Transverse colon (tissue), 4 donors: ENCODE results near the gene RAMP1. TPM values are rescaled to one million over a fixed set of nuclear protein-coding genes. Genes with fewer than 3 reads are reported as not detected.
A peak's percentile ranks its signal among the peaks of the same experiment; 100 is the strongest.

Experiments used
- DNase-seq: peaks from one replicate; pipeline ENCODE4 v3.0.0-alpha.2; 2019
- H3K27ac ChIP-seq, 4 donors: fragments of 200-600 bp; sonication (generic); 2 replicates each; pipeline ENCODE4 v1.5.1; 2016 to 2018; ENCODE audit warnings: inconsistent platforms in 4 of 4
- H3K27me3 ChIP-seq: fragments of 200-600 bp; sonication (generic); 2 replicates; pipeline ENCODE4 v1.5.1; 2017; ENCODE audit warnings: inconsistent platforms
- H3K36me3 ChIP-seq, 4 donors: fragments of 200-600 bp; sonication (generic); 2 replicates each; pipeline ENCODE4 v1.5.1; 2017 to 2019; ENCODE audit warnings: inconsistent platforms in 4 of 4
- H3K4me1 ChIP-seq, 4 donors: fragments of 200-600 bp; sonication (generic); 2 replicates each; pipeline ENCODE4 v1.5.1; 2017 to 2020; ENCODE audit warnings: inconsistent platforms in 4 of 4
- H3K4me3 ChIP-seq, 4 donors: fragments of 200-600 bp; sonication (generic); 1 replicate in 1 of 4; 2 replicates in 3 of 4; pipeline versions ENCODE4 v1.5.1 to v1.6.1; 2017 to 2019; ENCODE audit warnings: inconsistent platforms in 4 of 4
- H3K9me3 ChIP-seq, 2 donors: fragments of 200-600 bp; sonication (generic); 2 replicates each; pipeline ENCODE4 v1.5.1; 2017 to 2019; ENCODE audit warnings: inconsistent platforms in 2 of 2
- EP300 ChIP-seq: sonication (generic); formaldehyde crosslinking; IDR thresholded peaks from one replicate; pipeline ENCODE4 v1.6.1; 2017; ENCODE audit warnings: antibody characterized with exemption, low read depth
- POLR2A ChIP-seq: fragments of 450-650 bp; IDR thresholded peaks from one replicate; pipeline ENCODE4 v1.6.1; 2016; ENCODE audit warnings: antibody characterized with exemption, mild to moderate bottlenecking, moderate library complexity
- POLR2AphosphoS5 ChIP-seq, 3 donors: sonication (generic); formaldehyde crosslinking; IDR thresholded peaks; one replicate each; pipeline ENCODE4 v1.6.1; 2016; ENCODE audit warnings: antibody characterized with exemption in 3 of 3
- WGBS, 2 donors: methylation state at CpG; one replicate each; pipeline ENCODE4 v1.1.5; 2018; ENCODE audit warnings: low coverage in 1 of 2; 5-methylcytosine and 5-hydroxymethylcytosine counted together
- in situ Hi-C, 4 donors: fragments of 200-750 bp; cut with MboI; loops; one replicate each; pipeline versions ENCODE4 v1.15.0 to v1.15.1; 2017; ENCODE audit warnings: low sequenced_read_pairs in 3 of 4, low pct_ligation_motif_present in 1 of 4, low pct_unique_long_range_greater_than_20kb in 1 of 4
- intact Hi-C: fragments of 100-400 bp; cut with DNase I; formaldehyde crosslinking; loops from one replicate; pipeline ENCODE4 v1.15.1; 2023; ENCODE audit warnings: low total_unique reads
- total RNA-seq, 4 donors: library from RNA; depleted of rRNA; stranded (reverse); fragments of >200 nt; gene quantifications; one replicate each; pipeline ENCODE4 v1.1.0, GENCODE V29; 2016
- TF ChIP-seq, protein P1 (sequence below), 5 experiments: fragments of 200-600 bp in 3 of 5; fragments of 450-650 bp in 2 of 5; sonication (generic) in 3 of 5; IDR thresholded peaks; 1 replicate in 2 of 5; 2 replicates in 3 of 5; pipeline ENCODE4 v1.5.1; 2016 to 2017; ENCODE audit warnings: antibody characterized with exemption in 5 of 5, inconsistent platforms in 3 of 5, mild to moderate bottlenecking in 2 of 5, moderate library complexity in 1 of 5

RAMP1 gene
- total RNA-seq, 4 donors from 2014 or later: 47.5 to 158 (median 95.7) TPM

GRCh38 chr2:237904831-237905599 lies 45.6 kb downstream of the RAMP1 start:
- Histone ChIP-seq H3K36me3 (no peaks in the 10 kb centered on the region), H3K27ac (peak overlapping the region; percentile 54 to 83 (median 68)), H3K27me3 (no peaks in the 10 kb centered on the region), H3K9me3 (peaks cover 0 to 6% of the 10 kb centered on the region in 2 donors), H3K4me3 (no peak overlapping the region), H3K4me1 (peaks cover 0 to 8% (median 3%) of the 10 kb centered on the region in 4 donors)
- TF ChIP-seq, protein P1, sequence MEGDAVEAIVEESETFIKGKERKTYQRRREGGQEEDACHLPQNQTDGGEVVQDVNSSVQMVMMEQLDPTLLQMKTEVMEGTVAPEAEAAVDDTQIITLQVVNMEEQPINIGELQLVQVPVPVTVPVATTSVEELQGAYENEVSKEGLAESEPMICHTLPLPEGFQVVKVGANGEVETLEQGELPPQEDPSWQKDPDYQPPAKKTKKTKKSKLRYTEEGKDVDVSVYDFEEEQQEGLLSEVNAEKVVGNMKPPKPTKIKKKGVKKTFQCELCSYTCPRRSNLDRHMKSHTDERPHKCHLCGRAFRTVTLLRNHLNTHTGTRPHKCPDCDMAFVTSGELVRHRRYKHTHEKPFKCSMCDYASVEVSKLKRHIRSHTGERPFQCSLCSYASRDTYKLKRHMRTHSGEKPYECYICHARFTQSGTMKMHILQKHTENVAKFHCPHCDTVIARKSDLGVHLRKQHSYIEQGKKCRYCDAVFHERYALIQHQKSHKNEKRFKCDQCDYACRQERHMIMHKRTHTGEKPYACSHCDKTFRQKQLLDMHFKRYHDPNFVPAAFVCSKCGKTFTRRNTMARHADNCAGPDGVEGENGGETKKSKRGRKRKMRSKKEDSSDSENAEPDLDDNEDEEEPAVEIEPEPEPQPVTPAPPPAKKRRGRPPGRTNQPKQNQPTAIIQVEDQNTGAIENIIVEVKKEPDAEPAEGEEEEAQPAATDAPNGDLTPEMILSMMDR (IDR thresholded peaks at IDR 0.05): no peak
- peak; percentile 71 for TF ChIP-seq EP300
- no peak for TF ChIP-seq POLR2A
- TF ChIP-seq POLR2AphosphoS5 (IDR thresholded peaks at IDR 0.05): peak; percentile 8 to 59 (median 43)
- in situ Hi-C loops (no loop called here), intact Hi-C loops (no loop called here)
- 21 to 30% methylated on average over 6 to 15 of the region's 15 CpGs for WGBS, 2 donors
- DNase-seq: peak; percentile 24

DNA sequence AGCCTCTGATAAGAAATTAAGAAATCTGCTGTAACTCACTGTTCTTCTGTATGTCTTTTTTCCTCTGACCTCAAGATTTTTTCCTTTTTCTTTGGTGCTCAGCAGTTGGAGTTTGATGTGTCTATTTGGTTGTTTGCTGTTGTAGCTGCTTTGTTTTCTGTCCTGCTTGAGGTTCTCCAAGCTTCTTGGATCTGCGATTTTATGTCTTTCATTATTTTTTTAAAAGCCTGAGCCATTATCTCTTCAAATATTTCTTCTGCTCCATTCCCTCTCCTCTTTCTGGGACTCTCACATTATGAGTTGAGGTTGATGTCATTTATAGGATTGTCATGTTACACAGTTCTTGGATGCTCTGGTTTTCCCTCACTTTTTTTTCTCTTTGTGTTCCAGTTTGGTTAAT lies 47.7 kb downstream of the RAMP1 start:
- Histone ChIP-seq H3K9me3 (peaks cover 0 to 6% of the 10 kb centered on the region in 2 donors), H3K4me3 (no peak overlapping the region)

GRCh38 chr2:237909075-237909695 lies 49.8 kb downstream of the RAMP1 start:
- no peak for DNase-seq
- H3K27ac ChIP-seq: no peak overlapping the region
- in situ Hi-C loops: no loop called here
- peaks cover 0 to 6% of the 10 kb centered on the region in 2 donors for H3K9me3 ChIP-seq
- no peaks in the 10 kb centered on the region for H3K27me3 ChIP-seq
- H3K36me3 ChIP-seq: no peaks in the 10 kb centered on the region
- no peak overlapping the region for H3K4me3 ChIP-seq
- TF ChIP-seq EP300 (no peak), POLR2A (no peak), POLR2AphosphoS5 (IDR thresholded peaks at IDR 0.05) (no peak)
- TF ChIP-seq, protein P1 (IDR thresholded peaks at IDR 0.05): no peak
- WGBS, 2 donors: 89% methylated on average over 9 of the region's 13 CpGs; no CpG with 5 or more reads in 1 of the 2 donors
- intact Hi-C loops: no loop called here
- peaks cover 0 to 8% (median 3%) of the 10 kb centered on the region in 4 donors for H3K4me1 ChIP-seq

More for the DNA sequence above, 47.7 kb downstream of the RAMP1 start:
- in situ Hi-C loops: no loop called here
- Histone ChIP-seq H3K27ac (no peak overlapping the region), H3K36me3 (no peaks in the 10 kb centered on the region), H3K27me3 (no peaks in the 10 kb centered on the region), H3K4me1 (peaks cover 0 to 8% (median 3%) of the 10 kb centered on the region in 4 donors)
- WGBS, 2 donors: 96 to 100% methylated on average over 1 of the region's 1 CpG
- no peak for DNase-seq
- TF ChIP-seq POLR2AphosphoS5 (IDR thresholded peaks at IDR 0.05): no peak
- TF ChIP-seq, protein P1 (IDR thresholded peaks at IDR 0.05): no peak
- TF ChIP-seq POLR2A: no peak
- no peak for TF ChIP-seq EP300
- intact Hi-C loops: no loop called here

DNA sequence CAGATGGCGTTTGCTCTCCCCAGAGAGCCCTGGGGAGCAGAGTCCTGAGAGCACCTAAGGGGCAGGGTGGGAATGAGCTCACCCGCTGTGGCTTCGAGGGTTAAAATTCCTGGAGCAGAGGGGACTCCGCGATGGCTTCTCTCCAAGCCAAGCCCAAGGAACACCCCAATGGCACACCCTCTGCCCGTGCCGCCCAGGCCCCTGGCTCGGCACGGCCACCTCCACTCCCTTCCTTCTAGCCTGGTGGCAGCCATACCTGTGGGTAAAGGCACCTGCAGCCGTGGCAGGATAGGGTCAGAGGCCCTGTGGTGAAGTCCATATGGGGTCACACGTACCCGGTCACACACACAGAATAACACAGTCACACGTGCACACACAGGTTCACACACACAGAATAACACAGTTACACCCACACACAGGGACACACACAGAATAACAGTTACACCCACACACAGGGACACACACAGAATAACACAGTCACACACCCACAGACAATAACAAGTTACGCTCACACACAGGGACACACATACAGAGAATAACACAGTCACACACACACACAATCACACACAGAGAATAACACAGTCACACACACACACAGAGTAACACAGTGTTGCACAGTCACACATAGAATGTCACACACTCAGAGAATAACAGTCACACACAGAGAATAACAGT lies 50.5 kb downstream of the RAMP1 start:
- H3K9me3 ChIP-seq: peaks cover 0 to 6% of the 10 kb centered on the region in 2 donors
- H3K27me3 ChIP-seq: no peaks in the 10 kb centered on the region
- in situ Hi-C loops: no loop called here
- H3K36me3 ChIP-seq: no peaks in the 10 kb centered on the region
- intact Hi-C loops: no loop called here
- TF ChIP-seq EP300: no peak
- TF ChIP-seq POLR2A: no peak
- TF ChIP-seq, protein P1 (IDR thresholded peaks at IDR 0.05): no peak
- TF ChIP-seq POLR2AphosphoS5 (IDR thresholded peaks at IDR 0.05): no peak
- H3K4me3 ChIP-seq: no peak overlapping the region
- 92 to 100% methylated on average over 2 to 13 of the region's 14 CpGs for WGBS, 2 donors
- H3K4me1 ChIP-seq: peaks cover 0 to 4% (median under 1%) of the 10 kb centered on the region in 4 donors
- H3K27ac ChIP-seq: no peak overlapping the region
- no peak for DNase-seq
